GM12878 (cell line): ENCODE results near the gene EIF4E2.

Experiments
- CREB1 ChIP-seq: IDR thresholded peaks from 2 replicates; pipeline ENCODE4 v1.6.1; 2012; ENCODE audit warnings: low read depth, mild to moderate bottlenecking, inconsistent platforms
- DPF2 ChIP-seq: fragments of 450-650 bp; IDR thresholded peaks from 2 replicates; pipeline ENCODE4 v1.6.1; 2017; ENCODE audit warnings: mild to moderate bottlenecking
- POLR2A ChIP-seq: IDR thresholded peaks from 2 replicates; pipeline ENCODE4 v1.6.1; 2011; ENCODE audit warnings: low read depth, mild to moderate bottlenecking, low read length
- POLR2AphosphoS5 ChIP-seq: IDR thresholded peaks from 2 replicates; pipeline ENCODE4 v1.6.1; 2011; ENCODE audit warnings: mild to moderate bottlenecking, low read length, inconsistent platforms
- RAD21 ChIP-seq: IDR thresholded peaks from 2 replicates; pipeline ENCODE4 v1.6.1; 2011; ENCODE audit warnings: mild to moderate bottlenecking, low read depth, low read length, moderate library complexity; ENCODE audit not compliant: insufficient read depth
- RAD51 ChIP-seq: fragments of 450-650 bp; IDR thresholded peaks from 2 replicates; pipeline ENCODE4 v1.6.1; 2016; ENCODE audit warnings: moderate library complexity, mild to moderate bottlenecking, inconsistent platforms
- REST ChIP-seq: IDR thresholded peaks from 2 replicates; pipeline ENCODE4 v1.6.1; 2012; ENCODE audit warnings: mild to moderate bottlenecking, low read depth, low read length
- RFX5 ChIP-seq: IDR thresholded peaks from 2 replicates; pipeline ENCODE4 v1.6.1; 2011; ENCODE audit warnings: low read depth, low read length, improper control_type of control experiment
- SIX5 ChIP-seq: IDR thresholded peaks from 2 replicates; pipeline ENCODE4 v1.6.1; 2011; ENCODE audit warnings: mild to moderate bottlenecking, low read depth, low read length, moderate library complexity; ENCODE audit not compliant: severe bottlenecking
- ZBTB11 ChIP-seq: fragments of 450-650 bp; formaldehyde crosslinking; IDR thresholded peaks from 2 replicates; pipeline ENCODE4 v1.5.0; 2022; ENCODE audit warnings: mild to moderate bottlenecking, missing genetic modification characterization
- ZZZ3 ChIP-seq: IDR thresholded peaks from 2 replicates; pipeline ENCODE4 v1.6.1; 2011; ENCODE audit warnings: low read depth; ENCODE audit not compliant: control insufficient read depth, insufficient read length
- TF ChIP-seq, protein P1 (sequence below), 3 experiments: IDR thresholded peaks in 2 of 3; conservative IDR thresholded peaks in 1 of 3; 2 replicates each; pipeline ENCODE4 v1.5.1; 2011; ENCODE audit warnings: low read depth in 3 of 3, low read length in 3 of 3, mild to moderate bottlenecking in 3 of 3, control low read depth in 2 of 3, moderate library complexity in 2 of 3, inconsistent platforms in 1 of 3, mixed read lengths in 1 of 3; ENCODE audit not compliant: control insufficient read depth in 2 of 3, insufficient read depth in 1 of 3; ENCODE audit errors: extremely low read depth in 1 of 3
- TF ChIP-seq, protein P2 (sequence below): fragments of 450-650 bp; IDR thresholded peaks from 2 replicates; pipeline ENCODE4 v1.6.1; 2017; ENCODE audit warnings: mild to moderate bottlenecking, moderate library complexity
- TF ChIP-seq, protein P3 (sequence below): fragments of 450-650 bp; IDR thresholded peaks from 2 replicates; pipeline ENCODE4 v1.6.1; 2016; ENCODE audit warnings: mild to moderate bottlenecking, moderate library complexity, borderline replicate concordance

DNA sequence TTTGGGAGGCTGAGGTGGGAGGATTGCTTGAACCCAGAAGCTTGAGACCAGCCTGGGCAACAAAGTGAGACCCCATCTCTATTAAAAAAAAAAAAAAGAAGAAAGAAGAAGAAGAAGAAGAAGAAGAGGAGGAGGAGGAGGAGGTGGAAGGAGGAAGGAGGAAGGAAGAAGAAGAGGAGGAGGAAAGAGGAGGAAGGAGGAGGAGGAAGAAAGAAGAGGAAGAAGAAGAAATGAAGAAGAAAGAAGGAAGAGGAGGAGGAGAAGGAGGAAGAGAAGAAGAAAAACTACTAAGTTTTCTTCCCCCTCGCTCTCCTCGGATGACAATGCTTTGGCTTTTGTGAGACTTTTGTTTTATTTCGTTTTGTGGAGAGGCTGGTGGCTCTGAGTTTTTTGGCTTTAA, 52.8 kb downstream of the EIF4E2 start:
- TF ChIP-seq, protein P1, sequence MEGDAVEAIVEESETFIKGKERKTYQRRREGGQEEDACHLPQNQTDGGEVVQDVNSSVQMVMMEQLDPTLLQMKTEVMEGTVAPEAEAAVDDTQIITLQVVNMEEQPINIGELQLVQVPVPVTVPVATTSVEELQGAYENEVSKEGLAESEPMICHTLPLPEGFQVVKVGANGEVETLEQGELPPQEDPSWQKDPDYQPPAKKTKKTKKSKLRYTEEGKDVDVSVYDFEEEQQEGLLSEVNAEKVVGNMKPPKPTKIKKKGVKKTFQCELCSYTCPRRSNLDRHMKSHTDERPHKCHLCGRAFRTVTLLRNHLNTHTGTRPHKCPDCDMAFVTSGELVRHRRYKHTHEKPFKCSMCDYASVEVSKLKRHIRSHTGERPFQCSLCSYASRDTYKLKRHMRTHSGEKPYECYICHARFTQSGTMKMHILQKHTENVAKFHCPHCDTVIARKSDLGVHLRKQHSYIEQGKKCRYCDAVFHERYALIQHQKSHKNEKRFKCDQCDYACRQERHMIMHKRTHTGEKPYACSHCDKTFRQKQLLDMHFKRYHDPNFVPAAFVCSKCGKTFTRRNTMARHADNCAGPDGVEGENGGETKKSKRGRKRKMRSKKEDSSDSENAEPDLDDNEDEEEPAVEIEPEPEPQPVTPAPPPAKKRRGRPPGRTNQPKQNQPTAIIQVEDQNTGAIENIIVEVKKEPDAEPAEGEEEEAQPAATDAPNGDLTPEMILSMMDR (IDR thresholded peaks at IDR 0.05 in 2 of 3, conservative IDR thresholded peaks at IDR 0.05 in 1 of 3; ENCODE audit: control insufficient read depth in 2 of 3, extremely low read depth in 1 of 3, insufficient read depth in 1 of 3, low read depth in 3 of 3, low read length in 3 of 3): no peak
- no peak for TF ChIP-seq ZBTB11 (CRISPR knock-in tag)
- TF ChIP-seq, protein P2, sequence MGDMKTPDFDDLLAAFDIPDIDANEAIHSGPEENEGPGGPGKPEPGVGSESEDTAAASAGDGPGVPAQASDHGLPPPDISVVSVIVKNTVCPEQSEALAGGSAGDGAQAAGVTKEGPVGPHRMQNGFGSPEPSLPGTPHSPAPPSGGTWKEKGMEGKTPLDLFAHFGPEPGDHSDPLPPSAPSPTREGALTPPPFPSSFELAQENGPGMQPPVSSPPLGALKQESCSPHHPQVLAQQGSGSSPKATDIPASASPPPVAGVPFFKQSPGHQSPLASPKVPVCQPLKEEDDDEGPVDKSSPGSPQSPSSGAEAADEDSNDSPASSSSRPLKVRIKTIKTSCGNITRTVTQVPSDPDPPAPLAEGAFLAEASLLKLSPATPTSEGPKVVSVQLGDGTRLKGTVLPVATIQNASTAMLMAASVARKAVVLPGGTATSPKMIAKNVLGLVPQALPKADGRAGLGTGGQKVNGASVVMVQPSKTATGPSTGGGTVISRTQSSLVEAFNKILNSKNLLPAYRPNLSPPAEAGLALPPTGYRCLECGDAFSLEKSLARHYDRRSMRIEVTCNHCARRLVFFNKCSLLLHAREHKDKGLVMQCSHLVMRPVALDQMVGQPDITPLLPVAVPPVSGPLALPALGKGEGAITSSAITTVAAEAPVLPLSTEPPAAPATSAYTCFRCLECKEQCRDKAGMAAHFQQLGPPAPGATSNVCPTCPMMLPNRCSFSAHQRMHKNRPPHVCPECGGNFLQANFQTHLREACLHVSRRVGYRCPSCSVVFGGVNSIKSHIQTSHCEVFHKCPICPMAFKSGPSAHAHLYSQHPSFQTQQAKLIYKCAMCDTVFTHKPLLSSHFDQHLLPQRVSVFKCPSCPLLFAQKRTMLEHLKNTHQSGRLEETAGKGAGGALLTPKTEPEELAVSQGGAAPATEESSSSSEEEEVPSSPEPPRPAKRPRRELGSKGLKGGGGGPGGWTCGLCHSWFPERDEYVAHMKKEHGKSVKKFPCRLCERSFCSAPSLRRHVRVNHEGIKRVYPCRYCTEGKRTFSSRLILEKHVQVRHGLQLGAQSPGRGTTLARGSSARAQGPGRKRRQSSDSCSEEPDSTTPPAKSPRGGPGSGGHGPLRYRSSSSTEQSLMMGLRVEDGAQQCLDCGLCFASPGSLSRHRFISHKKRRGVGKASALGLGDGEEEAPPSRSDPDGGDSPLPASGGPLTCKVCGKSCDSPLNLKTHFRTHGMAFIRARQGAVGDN: no peak
- TF ChIP-seq RAD21: no peak
- TF ChIP-seq ZZZ3: no peak
- TF ChIP-seq, protein P3, sequence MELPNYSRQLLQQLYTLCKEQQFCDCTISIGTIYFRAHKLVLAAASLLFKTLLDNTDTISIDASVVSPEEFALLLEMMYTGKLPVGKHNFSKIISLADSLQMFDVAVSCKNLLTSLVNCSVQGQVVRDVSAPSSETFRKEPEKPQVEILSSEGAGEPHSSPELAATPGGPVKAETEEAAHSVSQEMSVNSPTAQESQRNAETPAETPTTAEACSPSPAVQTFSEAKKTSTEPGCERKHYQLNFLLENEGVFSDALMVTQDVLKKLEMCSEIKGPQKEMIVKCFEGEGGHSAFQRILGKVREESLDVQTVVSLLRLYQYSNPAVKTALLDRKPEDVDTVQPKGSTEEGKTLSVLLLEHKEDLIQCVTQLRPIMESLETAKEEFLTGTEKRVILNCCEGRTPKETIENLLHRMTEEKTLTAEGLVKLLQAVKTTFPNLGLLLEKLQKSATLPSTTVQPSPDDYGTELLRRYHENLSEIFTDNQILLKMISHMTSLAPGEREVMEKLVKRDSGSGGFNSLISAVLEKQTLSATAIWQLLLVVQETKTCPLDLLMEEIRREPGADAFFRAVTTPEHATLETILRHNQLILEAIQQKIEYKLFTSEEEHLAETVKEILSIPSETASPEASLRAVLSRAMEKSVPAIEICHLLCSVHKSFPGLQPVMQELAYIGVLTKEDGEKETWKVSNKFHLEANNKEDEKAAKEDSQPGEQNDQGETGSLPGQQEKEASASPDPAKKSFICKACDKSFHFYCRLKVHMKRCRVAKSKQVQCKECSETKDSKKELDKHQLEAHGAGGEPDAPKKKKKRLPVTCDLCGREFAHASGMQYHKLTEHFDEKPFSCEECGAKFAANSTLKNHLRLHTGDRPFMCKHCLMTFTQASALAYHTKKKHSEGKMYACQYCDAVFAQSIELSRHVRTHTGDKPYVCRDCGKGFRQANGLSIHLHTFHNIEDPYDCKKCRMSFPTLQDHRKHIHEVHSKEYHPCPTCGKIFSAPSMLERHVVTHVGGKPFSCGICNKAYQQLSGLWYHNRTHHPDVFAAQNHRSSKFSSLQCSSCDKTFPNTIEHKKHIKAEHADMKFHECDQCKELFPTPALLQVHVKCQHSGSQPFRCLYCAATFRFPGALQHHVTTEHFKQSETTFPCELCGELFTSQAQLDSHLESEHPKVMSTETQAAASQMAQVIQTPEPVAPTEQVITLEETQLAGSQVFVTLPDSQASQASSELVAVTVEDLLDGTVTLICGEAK: no peak
- TF ChIP-seq CREB1: no peak
- TF ChIP-seq SIX5: no peak
- TF ChIP-seq RFX5: no peak
- no peak for TF ChIP-seq DPF2
- no peak for TF ChIP-seq POLR2A
- TF ChIP-seq RAD51: no peak
- TF ChIP-seq POLR2AphosphoS5: no peak
- TF ChIP-seq REST: no peak
